ENCODE measurements around the gene DGKG.

The DGKG gene

GRCh38 chr3:186118692-186119091, 243.3 kb downstream of the DGKG start:
- no peak for DNase-seq (ENCODE audit: extremely low read depth in 1 of 2, low read depth in 1 of 2)

GRCh38 chr3:186117521-186118134, 244.4 kb downstream of the DGKG start:
- no peak for DNase-seq (ENCODE audit: extremely low read depth in 1 of 2, low read depth in 1 of 2)

GRCh38 chr3:186115239-186115996, 246.6 kb downstream of the DGKG start:
- no peak for DNase-seq (ENCODE audit: extremely low read depth in 1 of 2, low read depth in 1 of 2)

GRCh38 chr3:186110975-186111974, 250.8 kb downstream of the DGKG start:
- no peak for DNase-seq (ENCODE audit: extremely low read depth in 1 of 2, low read depth in 1 of 2)

- no peak for DNase-seq (ENCODE audit: extremely low read depth in 1 of 2, low read depth in 1 of 2)
Observed at GRCh38 chr3:186109897-186110803, 251.9 kb downstream of the DGKG start.

- DNase-seq (ENCODE audit: extremely low read depth in 1 of 2, low read depth in 1 of 2): peak; percentile 88 to 94
Observed at GRCh38 chr3:186108941-186109865, 252.8 kb downstream of the DGKG start, which contains the start of gene ETV5. TSS of gene ETV5 (minus strand) at chr3:186109089. CDS start at chr3:186105868, 3,221 bp downstream.

- DNase-seq (ENCODE audit: extremely low read depth in 1 of 2, low read depth in 1 of 2): no peak
Observed at GRCh38 chr3:186108106-186108940, 253.7 kb downstream of the DGKG start.

GRCh38 chr3:186107215-186108105, 254.6 kb downstream of the DGKG start:
- DNase-seq (ENCODE audit: extremely low read depth in 1 of 2, low read depth in 1 of 2): no peak

- no peak for DNase-seq (ENCODE audit: extremely low read depth in 1 of 2, low read depth in 1 of 2)
Observed at GRCh38 chr3:186105543-186105942, 256.5 kb downstream of the DGKG start.

GRCh38 chr3:186102687-186103086, 259.3 kb downstream of the DGKG start:
- no peak for DNase-seq (ENCODE audit: extremely low read depth in 1 of 2, low read depth in 1 of 2)

- no peak for DNase-seq (ENCODE audit: extremely low read depth in 1 of 2, low read depth in 1 of 2)
Observed at GRCh38 chr3:186100398-186100797, 261.6 kb downstream of the DGKG start.

- no peak for DNase-seq (ENCODE audit: extremely low read depth in 1 of 2, low read depth in 1 of 2)
Observed at GRCh38 chr3:186099178-186099577, 262.9 kb downstream of the DGKG start.

- no peak for DNase-seq (ENCODE audit: extremely low read depth in 1 of 2, low read depth in 1 of 2)
Observed at GRCh38 chr3:186098740-186099139, 263.3 kb downstream of the DGKG start.

GRCh38 chr3:186097663-186098451, 264.2 kb downstream of the DGKG start:
- no peak for DNase-seq (ENCODE audit: extremely low read depth in 1 of 2, low read depth in 1 of 2)

- DNase-seq (ENCODE audit: extremely low read depth in 1 of 2, low read depth in 1 of 2): no peak
Observed at GRCh38 chr3:186097317-186097662, 264.7 kb downstream of the DGKG start.

All from stimulated activated CD8-positive, alpha-beta memory T cell treated with anti-CD3 and anti-CD28 coated beads, Interleukin-7, amount 100 ng/mL, for 48 hours (primary cell).